GM23338 (cell line): ENCODE measurements around the gene MYOCD.

Experiments
- CTCF ChIP-seq, 2 experiments: fragments of 200-600 bp in 1 of 2; sonication (generic) in 1 of 2; conservative IDR thresholded peaks; 2 replicates each; pipeline versions ENCODE4 v1.5.1 to v1.6.1; 2016 to 2017; ENCODE audit warnings: antibody characterized with exemption in 2 of 2, low read depth in 2 of 2, mild to moderate bottlenecking in 2 of 2, moderate library complexity in 1 of 2
- EZH2 ChIP-seq: fragments of 200-600 bp; sonication (generic); IDR thresholded peaks from one replicate; pipeline ENCODE4 v1.8.0; 2017; ENCODE audit warnings: antibody characterized with exemption, mild to moderate bottlenecking, low read depth; ENCODE audit not compliant: unreplicated experiment
- EZH2phosphoT487 ChIP-seq: fragments of 200-600 bp; sonication (generic); IDR thresholded peaks from one replicate; pipeline ENCODE4 v1.8.1; 2018; ENCODE audit warnings: antibody characterized with exemption; ENCODE audit not compliant: unreplicated experiment
- POLR2AphosphoS5 ChIP-seq: IDR thresholded peaks from 2 replicates; pipeline ENCODE4 v1.6.1; 2016; ENCODE audit warnings: antibody characterized with exemption, low read depth

DNA sequence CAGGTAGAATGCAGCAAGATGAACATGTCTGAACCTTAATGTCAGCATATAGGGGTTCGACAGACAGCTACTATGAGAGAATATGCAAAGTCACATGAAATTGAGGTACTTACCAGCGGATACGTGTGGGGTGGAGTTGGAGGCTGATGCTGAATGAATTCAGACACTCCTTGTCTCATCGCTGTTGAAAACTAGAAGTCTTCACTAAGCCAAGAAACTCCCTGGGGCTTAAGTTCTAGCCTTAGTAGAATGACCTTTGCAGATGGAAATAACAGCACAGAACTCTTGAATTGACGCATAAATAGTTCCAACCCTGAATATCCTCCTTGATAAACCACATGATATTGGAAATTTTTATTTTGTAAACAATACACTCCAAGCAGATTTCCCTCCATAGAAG is 32.9 kb upstream of the MYOCD start:
- no peak for TF ChIP-seq POLR2AphosphoS5
- TF ChIP-seq EZH2: no peak
- TF ChIP-seq CTCF (conservative IDR thresholded peaks at IDR 0.05; ENCODE audit: low read depth in 2 of 2): no peak
- no peak for TF ChIP-seq EZH2phosphoT487
